Esophagus muscularis mucosa (tissue), 4 donors: ENCODE measurements around the gene SKIC2. TPM values are rescaled to one million over a fixed set of nuclear protein-coding genes. Genes with fewer than 3 reads are reported as not detected.

Experiments
- DNase-seq: peaks from one replicate; pipeline ENCODE4 v3.0.0-alpha.2; 2017; ENCODE audit errors: extremely low spot score
- H3K27ac ChIP-seq, 4 donors: fragments of 200-600 bp; sonication (generic); replicated peaks in 1 of 4; 1 replicate in 3 of 4; 2 replicates in 1 of 4; pipeline ENCODE4 v1.5.1; 2016 to 2019; ENCODE audit warnings: mild to moderate bottlenecking in 1 of 4
- H3K27me3 ChIP-seq, 4 donors: fragments of 200-600 bp; sonication (generic); one replicate each; pipeline versions ENCODE4 v1.5.1 to v1.6.0; 2016 to 2019
- H3K36me3 ChIP-seq, 4 donors: fragments of 200-600 bp; sonication (generic); one replicate each; pipeline ENCODE4 v1.5.1; 2016 to 2019
- H3K4me1 ChIP-seq, 4 donors: fragments of 200-600 bp; sonication (generic); one replicate each; pipeline ENCODE4 v1.5.1; 2016 to 2019
- H3K4me3 ChIP-seq, 4 donors: fragments of 200-600 bp; sonication (generic); 1 replicate in 2 of 4; 2 replicates in 2 of 4; pipeline ENCODE4 v1.5.1; 2016 to 2019; ENCODE audit warnings: mild to moderate bottlenecking in 4 of 4, moderate library complexity in 1 of 4
- H3K9me3 ChIP-seq, 4 donors: fragments of 200-600 bp; sonication (generic); 1 replicate in 3 of 4; 2 replicates in 1 of 4; pipeline ENCODE4 v1.5.1; 2016 to 2019
- CTCF ChIP-seq, 3 experiments: fragments of 200-600 bp in 2 of 3; fragments of 450-650 bp in 1 of 3; sonication (generic) in 2 of 3; IDR thresholded peaks; one replicate each; pipeline ENCODE4 v1.5.1; 2017 to 2019; ENCODE audit warnings: antibody characterized with exemption in 3 of 3, mild to moderate bottlenecking in 2 of 3, moderate library complexity in 1 of 3
- EP300 ChIP-seq: sonication (generic); formaldehyde crosslinking; IDR thresholded peaks from one replicate; pipeline ENCODE4 v1.6.1; 2017; ENCODE audit warnings: antibody characterized with exemption
- POLR2A ChIP-seq: fragments of 450-650 bp; IDR thresholded peaks from one replicate; pipeline ENCODE4 v1.6.1; 2017; ENCODE audit warnings: antibody characterized with exemption, moderate library complexity, mild to moderate bottlenecking, low read depth
- POLR2AphosphoS5 ChIP-seq, 2 donors: sonication (generic); formaldehyde crosslinking; IDR thresholded peaks; one replicate each; pipeline ENCODE4 v1.6.1; 2017; ENCODE audit warnings: antibody characterized with exemption in 2 of 2
- WGBS: methylation state at CpG from one replicate; pipeline ENCODE4 v1.1.5; 2018; 5-methylcytosine and 5-hydroxymethylcytosine counted together
- intact Hi-C: fragments of 100-400 bp; cut with DNase I; formaldehyde crosslinking; loops from one replicate; pipeline ENCODE4 v1.15.1; 2023
- total RNA-seq, 4 donors: library from RNA; depleted of rRNA; stranded (reverse); fragments of >200 nt; gene quantifications; one replicate each; pipeline versions ENCODE4 v1.1.0 to v1.2.1, GENCODE V29; 2016

SKIC2 gene
- total RNA-seq, 4 donors from 2014 or later: 23.3 to 33.2 (median 28.5) TPM

DNA sequence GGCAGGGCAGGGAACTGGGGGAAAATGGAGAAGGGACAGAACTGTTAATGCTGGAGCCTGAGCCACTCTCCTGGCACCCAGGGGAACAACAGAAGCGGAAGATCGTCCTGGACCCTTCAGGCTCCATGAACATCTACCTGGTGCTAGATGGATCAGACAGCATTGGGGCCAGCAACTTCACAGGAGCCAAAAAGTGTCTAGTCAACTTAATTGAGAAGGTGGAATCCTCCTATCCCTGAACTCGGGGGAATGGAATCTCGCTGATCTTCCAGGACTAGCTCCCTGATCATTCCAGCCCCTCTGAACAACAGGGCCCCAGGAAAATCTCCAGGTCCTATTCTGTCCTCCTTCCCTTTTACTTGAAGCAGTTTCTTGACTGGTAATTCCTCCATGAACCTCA, 11.1 kb upstream of the SKIC2 start:
- 94% methylated on average over 4 of the region's 4 CpGs for WGBS
- DNase-seq: no peak

GRCh38 chr6:31948306-31948705, 10.7 kb upstream of the SKIC2 start:
- H3K4me1 ChIP-seq: peaks cover 0 to 35% (median 33%) of the 10 kb centered on the region in 4 donors
- 78% methylated on average over 5 of the region's 5 CpGs for WGBS
- H3K36me3 ChIP-seq: peaks cover 4 to 32% (median 23%) of the 10 kb centered on the region in 4 donors
- H3K27ac ChIP-seq: no peak overlapping the region
- intact Hi-C loops: no loop called here
- no peak overlapping the region for H3K4me3 ChIP-seq
- H3K27me3 ChIP-seq: no peaks in the 10 kb centered on the region
- no peak for DNase-seq
- H3K9me3 ChIP-seq: no peaks in the 10 kb centered on the region
- TF ChIP-seq EP300 (no peak), POLR2AphosphoS5 (IDR thresholded peaks at IDR 0.05) (no peak), POLR2A (no peak), CTCF (IDR thresholded peaks at IDR 0.05) (no peak)

More for the DNA sequence above, 11.1 kb upstream of the SKIC2 start:
- H3K27ac ChIP-seq: no peak overlapping the region
- peaks cover 3 to 28% (median 19%) of the 10 kb centered on the region in 4 donors for H3K36me3 ChIP-seq
- H3K4me1 ChIP-seq: peaks cover 0 to 34% (median 33%) of the 10 kb centered on the region in 4 donors
- H3K4me3 ChIP-seq: no peak overlapping the region
- TF ChIP-seq CTCF (IDR thresholded peaks at IDR 0.05): no peak
- no peak for TF ChIP-seq EP300
- no peak for TF ChIP-seq POLR2AphosphoS5 (IDR thresholded peaks at IDR 0.05)
- TF ChIP-seq POLR2A: no peak
- no peaks in the 10 kb centered on the region for H3K27me3 ChIP-seq
- intact Hi-C loops: no loop called here
- H3K9me3 ChIP-seq: no peaks in the 10 kb centered on the region

- no peak for DNase-seq
Observed at GRCh38 chr6:31948753-31949413, 10.1 kb upstream of the SKIC2 start.

DNA sequence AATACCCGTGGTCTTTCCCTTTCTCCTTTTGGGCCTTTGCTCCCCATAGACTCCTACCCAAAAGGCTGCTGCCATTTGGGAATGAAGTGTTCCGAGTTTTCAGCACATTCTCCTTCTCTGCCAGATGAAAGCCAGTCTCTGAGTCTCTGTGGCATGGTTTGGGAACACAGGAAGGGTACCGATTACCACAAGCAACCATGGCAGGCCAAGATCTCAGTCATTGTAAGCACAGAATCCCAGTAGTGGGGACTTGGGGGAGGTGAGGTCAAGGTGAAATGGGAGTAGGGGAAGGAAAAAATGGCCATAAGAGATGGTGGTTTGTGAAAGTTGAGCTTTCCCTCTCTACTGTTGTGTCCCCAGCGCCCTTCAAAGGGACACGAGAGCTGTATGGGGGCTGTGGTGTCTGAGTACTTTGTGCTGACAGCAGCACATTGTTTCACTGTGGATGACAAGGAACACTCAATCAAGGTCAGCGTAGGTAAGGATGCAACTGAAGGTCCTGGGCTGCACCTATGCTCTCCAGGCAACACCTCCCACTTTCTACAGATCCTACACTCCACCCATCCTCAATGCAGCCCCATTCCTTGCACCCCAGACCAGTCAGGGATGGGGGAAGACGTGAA, 8.9 kb upstream of the SKIC2 start:
- peaks cover 0 to 29% (median 28%) of the 10 kb centered on the region in 4 donors for H3K4me1 ChIP-seq
- peak overlapping the region in 1 of 4 donors; percentile 33 for H3K27ac ChIP-seq
- no peak for DNase-seq
- no peaks in the 10 kb centered on the region for H3K9me3 ChIP-seq
- peaks cover 21 to 49% (median 40%) of the 10 kb centered on the region in 4 donors for H3K36me3 ChIP-seq
- 88% methylated on average over 7 of the region's 7 CpGs for WGBS
- intact Hi-C loops: loop anchor here (5.0 kb wide), 1 partner anchor 53 kb away; the partner anchor contains the start of gene EHMT2
- no peaks in the 10 kb centered on the region for H3K27me3 ChIP-seq
- TF ChIP-seq CTCF (IDR thresholded peaks at IDR 0.05) (no peak), POLR2AphosphoS5 (IDR thresholded peaks at IDR 0.05) (no peak), EP300 (no peak), POLR2A (no peak)
- H3K4me3 ChIP-seq: no peak overlapping the region

More at GRCh38 chr6:31948753-31949413, 10.1 kb upstream of the SKIC2 start:
- no peak for TF ChIP-seq POLR2AphosphoS5 (IDR thresholded peaks at IDR 0.05)
- TF ChIP-seq CTCF (IDR thresholded peaks at IDR 0.05): no peak
- TF ChIP-seq POLR2A: no peak
- no peak for TF ChIP-seq EP300
- Histone ChIP-seq H3K9me3 (no peaks in the 10 kb centered on the region), H3K4me3 (no peak overlapping the region), H3K36me3 (peaks cover 10 to 38% (median 29%) of the 10 kb centered on the region in 4 donors), H3K4me1 (peaks cover 0 to 35% (median 33%) of the 10 kb centered on the region in 4 donors), H3K27me3 (no peaks in the 10 kb centered on the region), H3K27ac (peak overlapping the region in 1 of 4 donors; percentile 31)
- WGBS: 79% methylated on average over 3 of the region's 6 CpGs
- intact Hi-C loops: no loop called here
